SK-N-MC (cell line): ENCODE data around the gene SEPTIN7.

Experiments used
- EZH2 ChIP-seq: fragments of 200-600 bp; sonication (generic); IDR thresholded peaks from one replicate; pipeline ENCODE4 v1.6.1; 2017; ENCODE audit warnings: antibody characterized with exemption
- FOXP2 ChIP-seq: optimal IDR thresholded peaks from 2 replicates; pipeline ENCODE3; 2011; ENCODE audit warnings: mild to moderate bottlenecking, moderate library complexity; ENCODE audit not compliant: insufficient read depth; ENCODE audit errors: extremely low read length, control extremely low read depth
- POLR2AphosphoS5 ChIP-seq: IDR thresholded peaks from 2 replicates; pipeline ENCODE4 v1.6.1; 2012; ENCODE audit warnings: mild to moderate bottlenecking, low read depth, low read length, borderline replicate concordance

- TF ChIP-seq POLR2AphosphoS5 = no peak
- no peak for TF ChIP-seq EZH2
- TF ChIP-seq FOXP2 = no peak
Observed at GRCh38 chr7:35761871-35762677, 38.8 kb upstream of the SEPTIN7 start.
